ENCODE data around the gene OXNAD1. TPM values are rescaled to one million over a fixed set of nuclear protein-coding genes. Genes with fewer than 3 reads are reported as not detected.

The OXNAD1 gene
- total RNA-seq, 2 donors from 2014 or later: 16.1 to 22.4 TPM

DNA sequence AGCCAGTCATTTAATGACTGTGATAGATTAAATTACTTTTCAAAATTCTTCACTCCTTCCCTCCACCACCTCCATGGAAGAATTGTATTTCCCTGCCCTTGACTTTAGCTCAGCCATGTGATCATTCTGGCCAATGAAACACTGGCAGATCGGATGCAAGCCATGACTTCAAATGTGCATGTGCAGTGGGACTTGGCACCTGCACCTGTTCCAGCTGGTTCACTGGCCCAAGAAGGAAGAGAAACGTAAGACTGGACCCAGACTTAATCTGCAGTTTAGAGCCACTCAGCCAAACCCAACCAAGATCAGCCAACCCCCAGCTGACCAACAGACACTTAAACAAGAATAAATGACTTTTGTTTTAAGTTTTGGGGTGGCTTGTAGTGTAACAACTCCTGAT is 12.0 kb upstream of the OXNAD1 start:
- Histone ChIP-seq H3K4me1 (ENCODE audit: control insufficient read depth, insufficient read depth, low read length) (no peaks in the 10 kb centered on the region), H3K36me3 (ENCODE audit: control insufficient read depth, insufficient read depth, low read length) (no peaks in the 10 kb centered on the region), H3K9me3 (ENCODE audit: control insufficient read depth, low read length) (no peaks in the 10 kb centered on the region), H3K4me3 (ENCODE audit: low read length) (no peak overlapping the region), H3K27ac (ENCODE audit: low read depth, low read length) (no peak overlapping the region), H3K27me3 (ENCODE audit: control insufficient read depth, insufficient read depth, low read length, poor library complexity, severe bottlenecking) (no peaks in the 10 kb centered on the region), H3K9ac (ENCODE audit: extremely low read depth, low read length, poor library complexity, severe bottlenecking) (no peak overlapping the region)
- Mint-ChIP-seq H3K27me3 (ENCODE audit: insufficient read depth) (no peaks in the 10 kb centered on the region), H3K9me3 (no peaks in the 10 kb centered on the region), H3K4me1 (no peaks in the 10 kb centered on the region), H3K4me3 (no peak overlapping the region), H3K36me3 (ENCODE audit: low read depth) (no peaks in the 10 kb centered on the region), H3K27ac (no peak overlapping the region)
- WGBS, 2 experiments (ENCODE audit: insufficient coverage in 1 of 2, insufficient read length in 1 of 2): 91% methylated on average over 2 of the region's 2 CpGs; no CpG with 5 or more reads in 1 of the 2 experiments
- TF ChIP-seq, protein P1, sequence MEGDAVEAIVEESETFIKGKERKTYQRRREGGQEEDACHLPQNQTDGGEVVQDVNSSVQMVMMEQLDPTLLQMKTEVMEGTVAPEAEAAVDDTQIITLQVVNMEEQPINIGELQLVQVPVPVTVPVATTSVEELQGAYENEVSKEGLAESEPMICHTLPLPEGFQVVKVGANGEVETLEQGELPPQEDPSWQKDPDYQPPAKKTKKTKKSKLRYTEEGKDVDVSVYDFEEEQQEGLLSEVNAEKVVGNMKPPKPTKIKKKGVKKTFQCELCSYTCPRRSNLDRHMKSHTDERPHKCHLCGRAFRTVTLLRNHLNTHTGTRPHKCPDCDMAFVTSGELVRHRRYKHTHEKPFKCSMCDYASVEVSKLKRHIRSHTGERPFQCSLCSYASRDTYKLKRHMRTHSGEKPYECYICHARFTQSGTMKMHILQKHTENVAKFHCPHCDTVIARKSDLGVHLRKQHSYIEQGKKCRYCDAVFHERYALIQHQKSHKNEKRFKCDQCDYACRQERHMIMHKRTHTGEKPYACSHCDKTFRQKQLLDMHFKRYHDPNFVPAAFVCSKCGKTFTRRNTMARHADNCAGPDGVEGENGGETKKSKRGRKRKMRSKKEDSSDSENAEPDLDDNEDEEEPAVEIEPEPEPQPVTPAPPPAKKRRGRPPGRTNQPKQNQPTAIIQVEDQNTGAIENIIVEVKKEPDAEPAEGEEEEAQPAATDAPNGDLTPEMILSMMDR (conservative IDR thresholded peaks at IDR 0.05): no peak
- DNase-seq: no peak

DNA sequence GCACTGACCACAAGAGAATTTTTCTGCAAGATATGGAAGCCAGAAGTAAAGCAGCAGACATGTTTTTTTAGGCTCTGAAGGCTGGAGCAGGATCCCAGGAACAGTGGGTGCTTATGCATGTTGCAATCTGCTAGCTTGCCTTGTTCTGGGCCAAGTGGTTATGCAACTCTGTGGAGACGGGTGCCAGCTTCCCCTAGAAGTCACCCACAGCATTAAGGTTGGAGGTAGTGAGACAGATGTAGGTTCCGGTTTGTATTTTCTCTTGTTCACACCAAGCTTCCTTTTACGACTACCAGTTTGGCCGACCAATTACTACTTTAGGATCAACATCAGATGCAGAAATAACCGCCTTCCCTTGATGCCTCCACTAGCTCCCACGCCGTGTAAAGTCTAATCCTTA is 11.4 kb upstream of the OXNAD1 start:
- 90 to 93% methylated on average over 6 to 7 of the region's 7 CpGs for WGBS, 2 experiments (ENCODE audit: insufficient coverage in 1 of 2, insufficient read length in 1 of 2)
- TF ChIP-seq, protein P1 (conservative IDR thresholded peaks at IDR 0.05): no peak
- Mint-ChIP-seq H3K27me3 (ENCODE audit: insufficient read depth) (no peaks in the 10 kb centered on the region), H3K27ac (no peak overlapping the region), H3K4me3 (no peak overlapping the region), H3K9me3 (no peaks in the 10 kb centered on the region), H3K36me3 (ENCODE audit: low read depth) (no peaks in the 10 kb centered on the region), H3K4me1 (no peaks in the 10 kb centered on the region)
- Histone ChIP-seq H3K4me1 (ENCODE audit: control insufficient read depth, insufficient read depth, low read length) (no peaks in the 10 kb centered on the region), H3K4me3 (ENCODE audit: low read length) (no peak overlapping the region), H3K9ac (ENCODE audit: extremely low read depth, low read length, poor library complexity, severe bottlenecking) (no peak overlapping the region), H3K36me3 (ENCODE audit: control insufficient read depth, insufficient read depth, low read length) (no peaks in the 10 kb centered on the region), H3K27ac (ENCODE audit: low read depth, low read length) (no peak overlapping the region), H3K9me3 (ENCODE audit: control insufficient read depth, low read length) (no peaks in the 10 kb centered on the region), H3K27me3 (ENCODE audit: control insufficient read depth, insufficient read depth, low read length, poor library complexity, severe bottlenecking) (no peaks in the 10 kb centered on the region)
- DNase-seq: no peak

DNA sequence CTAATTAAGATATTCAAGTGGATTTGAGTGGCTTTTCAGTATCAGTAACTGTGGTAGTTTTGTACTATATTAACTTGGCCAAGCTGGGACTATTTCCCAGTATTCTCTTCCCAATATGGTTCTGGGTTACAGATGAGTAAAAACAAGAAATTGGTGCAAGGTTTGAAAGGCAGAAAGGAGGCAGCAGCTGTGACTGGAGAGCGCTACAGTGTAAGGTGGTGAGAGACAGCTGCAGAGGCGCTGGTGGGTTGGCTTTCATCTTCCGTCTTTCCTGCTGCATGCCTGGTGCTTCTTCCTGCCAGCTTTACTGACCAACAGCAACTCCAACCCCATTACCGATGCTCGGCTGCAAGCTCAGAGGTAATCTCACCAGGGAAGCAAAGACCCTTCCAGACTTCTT is 10.1 kb upstream of the OXNAD1 start:
- Histone ChIP-seq H3K4me1 (ENCODE audit: control insufficient read depth, insufficient read depth, low read length) (no peaks in the 10 kb centered on the region), H3K27me3 (ENCODE audit: control insufficient read depth, insufficient read depth, low read length, poor library complexity, severe bottlenecking) (no peaks in the 10 kb centered on the region), H3K9me3 (ENCODE audit: control insufficient read depth, low read length) (no peaks in the 10 kb centered on the region), H3K4me3 (ENCODE audit: low read length) (no peak overlapping the region), H3K9ac (ENCODE audit: extremely low read depth, low read length, poor library complexity, severe bottlenecking) (no peak overlapping the region), H3K36me3 (ENCODE audit: control insufficient read depth, insufficient read depth, low read length) (peaks cover 12% of the 10 kb centered on the region), H3K27ac (ENCODE audit: low read depth, low read length) (no peak overlapping the region)
- DNase-seq: no peak
- Mint-ChIP-seq H3K4me3 (no peak overlapping the region), H3K4me1 (no peaks in the 10 kb centered on the region), H3K27me3 (ENCODE audit: insufficient read depth) (no peaks in the 10 kb centered on the region), H3K9me3 (no peaks in the 10 kb centered on the region), H3K27ac (no peak overlapping the region), H3K36me3 (ENCODE audit: low read depth) (peaks cover 3% of the 10 kb centered on the region)
- 86 to 97% methylated on average over 5 of the region's 5 CpGs for WGBS, 2 experiments (ENCODE audit: insufficient coverage in 1 of 2, insufficient read length in 1 of 2)
- TF ChIP-seq, protein P1 (conservative IDR thresholded peaks at IDR 0.05): no peak
